ENCODE data around the gene PNMA6A.
"Not testable (repeated sequence)": the region's sequence is repeated elsewhere in the genome, so short reads cannot be mapped to it uniquely, and the experiment has no call there.

GRCh38 chrX:153106092-153106801 is 34.0 kb downstream of the PNMA6A start:
- TF ChIP-seq, protein P1, sequence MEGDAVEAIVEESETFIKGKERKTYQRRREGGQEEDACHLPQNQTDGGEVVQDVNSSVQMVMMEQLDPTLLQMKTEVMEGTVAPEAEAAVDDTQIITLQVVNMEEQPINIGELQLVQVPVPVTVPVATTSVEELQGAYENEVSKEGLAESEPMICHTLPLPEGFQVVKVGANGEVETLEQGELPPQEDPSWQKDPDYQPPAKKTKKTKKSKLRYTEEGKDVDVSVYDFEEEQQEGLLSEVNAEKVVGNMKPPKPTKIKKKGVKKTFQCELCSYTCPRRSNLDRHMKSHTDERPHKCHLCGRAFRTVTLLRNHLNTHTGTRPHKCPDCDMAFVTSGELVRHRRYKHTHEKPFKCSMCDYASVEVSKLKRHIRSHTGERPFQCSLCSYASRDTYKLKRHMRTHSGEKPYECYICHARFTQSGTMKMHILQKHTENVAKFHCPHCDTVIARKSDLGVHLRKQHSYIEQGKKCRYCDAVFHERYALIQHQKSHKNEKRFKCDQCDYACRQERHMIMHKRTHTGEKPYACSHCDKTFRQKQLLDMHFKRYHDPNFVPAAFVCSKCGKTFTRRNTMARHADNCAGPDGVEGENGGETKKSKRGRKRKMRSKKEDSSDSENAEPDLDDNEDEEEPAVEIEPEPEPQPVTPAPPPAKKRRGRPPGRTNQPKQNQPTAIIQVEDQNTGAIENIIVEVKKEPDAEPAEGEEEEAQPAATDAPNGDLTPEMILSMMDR (IDR thresholded peaks at IDR 0.05; ENCODE audit: insufficient read depth, low read length, poor library complexity, severe bottlenecking) = not testable (repeated sequence)
- TF ChIP-seq EZH2phosphoT487 (conservative IDR thresholded peaks at IDR 0.05; ENCODE audit: low read length) = not testable (repeated sequence)

All from SU-DHL-6 (cell line).